Measurements from ENCODE around the gene NRXN3.
"Not testable (repeated sequence)": the region's sequence is repeated elsewhere in the genome, so short reads cannot be mapped to it uniquely, and the experiment has no call there.

NRXN3 gene

GRCh38 chr14:78970677-78971076 is 800.5 kb downstream of the NRXN3 start:
- DNase-seq: no peak

DNA sequence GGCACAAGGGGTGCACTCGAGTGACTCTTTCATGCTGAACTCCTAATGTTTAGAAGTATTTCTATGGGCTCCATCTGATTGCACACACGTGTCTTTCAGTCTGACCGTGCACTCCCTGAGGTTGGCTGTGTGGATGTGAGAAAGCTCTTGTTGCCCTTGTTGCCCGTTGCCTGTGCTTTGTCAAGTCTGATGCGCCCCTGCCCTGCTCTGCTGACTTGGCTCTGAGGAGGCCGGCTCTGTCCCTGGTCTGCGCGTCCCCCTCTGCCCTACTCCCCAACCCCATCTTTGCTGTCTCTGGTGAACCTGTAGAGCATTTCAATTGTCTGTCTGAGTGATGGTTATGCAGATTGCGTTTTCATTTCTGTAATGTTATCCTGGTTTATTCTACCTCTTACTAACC is 802.3 kb downstream of the NRXN3 start:
- no peak for DNase-seq

DNA sequence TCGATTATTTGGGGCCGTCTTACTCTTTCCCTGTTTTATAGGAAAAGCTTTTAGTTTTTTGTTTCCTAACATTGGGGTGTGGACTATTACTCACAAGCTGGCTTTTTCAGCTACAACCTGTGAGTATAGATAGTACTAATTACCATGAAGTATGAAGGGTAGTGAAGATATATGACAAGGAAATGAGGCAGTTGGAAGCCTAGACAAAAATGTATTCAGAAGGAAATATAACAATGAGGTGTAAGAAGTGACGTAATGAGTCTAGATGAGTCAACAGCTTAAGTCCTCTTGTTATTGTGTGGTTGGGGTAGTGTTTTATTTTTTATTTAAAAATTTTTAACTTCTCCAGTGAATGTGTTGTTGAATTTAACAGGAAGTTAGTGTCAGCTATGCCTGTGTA is 804.5 kb downstream of the NRXN3 start:
- DNase-seq: no peak

DNA sequence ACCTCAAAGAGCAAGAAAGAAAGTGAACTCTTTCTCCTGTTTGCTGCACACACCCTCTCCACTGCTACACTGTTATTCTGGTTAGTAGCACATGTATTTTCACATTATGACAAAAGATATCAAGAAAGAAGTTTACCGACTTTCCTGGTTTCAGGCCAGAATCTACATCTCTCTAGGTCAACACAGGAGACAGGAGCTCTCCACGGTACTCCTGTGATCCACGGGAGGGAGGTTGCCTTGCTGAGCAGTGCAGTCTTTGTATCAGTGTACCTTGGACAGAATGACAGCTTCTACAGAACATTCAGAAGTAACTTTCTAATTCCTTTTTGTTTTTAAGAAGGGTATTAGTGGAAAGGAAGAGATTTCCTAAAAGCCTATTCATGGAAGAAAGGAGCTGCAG is 805.6 kb downstream of the NRXN3 start:
- DNase-seq: no peak

DNA sequence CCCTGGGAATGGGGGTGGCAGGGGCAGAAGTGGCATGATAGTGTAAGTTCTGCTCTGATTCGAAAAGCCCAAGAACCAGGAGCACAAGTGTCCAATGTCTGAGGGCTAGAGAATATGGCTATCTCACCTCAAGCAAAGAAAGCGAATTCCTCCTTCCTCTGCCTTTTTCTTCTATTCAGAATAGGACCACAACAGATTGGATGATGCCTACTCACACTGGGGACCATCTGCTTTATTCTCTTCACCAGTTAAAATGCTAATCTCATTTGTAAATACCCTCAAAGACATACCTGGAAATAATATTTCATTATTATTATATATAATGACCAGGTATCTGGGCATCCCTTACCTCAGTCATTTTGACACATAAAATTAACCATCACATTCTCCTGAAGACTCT is 808.7 kb downstream of the NRXN3 start:
- no peak for DNase-seq

DNA sequence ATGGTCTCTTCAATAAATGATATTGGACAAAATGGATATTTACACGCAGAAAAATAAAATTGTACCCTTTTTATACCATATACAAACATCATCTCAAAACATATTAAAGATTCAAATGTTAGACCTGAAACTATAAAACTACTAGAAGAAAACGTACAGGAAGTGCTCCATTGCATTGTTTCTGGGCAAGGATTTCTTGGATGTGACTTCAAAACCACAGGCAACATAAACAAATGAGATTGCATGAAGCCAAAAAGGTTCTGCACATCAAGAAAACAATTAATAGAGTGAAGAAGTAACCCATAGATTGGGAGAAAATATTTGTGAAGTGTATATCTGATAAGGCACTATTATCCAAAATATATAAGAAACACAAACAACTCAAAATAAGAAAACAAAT is 812.4 kb downstream of the NRXN3 start:
- no peak for DNase-seq

DNA sequence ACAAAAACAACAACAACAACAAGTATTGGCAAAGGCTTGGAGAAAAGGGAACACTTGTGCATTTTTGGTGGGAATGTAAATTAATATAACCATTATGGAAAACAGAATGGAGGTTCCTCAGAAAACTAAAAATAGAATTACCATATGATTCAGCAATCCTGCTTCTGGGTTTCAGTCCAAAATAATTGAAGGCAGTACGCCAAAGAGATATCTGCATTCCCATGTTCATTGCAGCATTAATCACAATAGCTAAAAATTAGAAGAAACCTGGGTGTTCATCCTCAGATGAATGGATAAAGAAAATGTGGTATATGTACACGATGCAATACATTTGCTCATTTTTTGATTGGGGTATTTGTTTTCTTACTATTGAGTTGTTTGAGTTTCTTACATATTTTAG is 813.0 kb downstream of the NRXN3 start:
- no peak for DNase-seq

GRCh38 chr14:78985668-78986381 is 815.7 kb downstream of the NRXN3 start:
- DNase-seq: no peak

DNA sequence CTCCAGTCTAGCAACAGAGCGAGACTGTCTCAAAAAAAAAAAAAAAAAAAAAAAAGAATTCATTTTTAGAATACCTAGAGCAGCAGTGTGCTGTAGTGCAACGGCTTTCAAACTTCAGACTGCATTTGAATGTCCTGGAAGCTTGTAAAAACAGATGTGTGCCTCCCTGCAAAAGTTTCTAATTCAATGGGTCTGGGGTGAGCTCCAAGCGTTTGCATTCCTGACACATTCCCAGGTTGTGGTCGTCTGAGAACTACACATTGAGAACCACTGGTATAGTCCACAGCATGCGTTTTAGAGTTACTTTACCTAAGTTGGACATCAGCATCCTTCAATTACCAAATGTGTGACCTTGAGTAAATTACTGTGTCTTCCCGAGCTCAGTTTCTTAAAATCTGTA is 816.8 kb downstream of the NRXN3 start:
- no peak for DNase-seq

DNA sequence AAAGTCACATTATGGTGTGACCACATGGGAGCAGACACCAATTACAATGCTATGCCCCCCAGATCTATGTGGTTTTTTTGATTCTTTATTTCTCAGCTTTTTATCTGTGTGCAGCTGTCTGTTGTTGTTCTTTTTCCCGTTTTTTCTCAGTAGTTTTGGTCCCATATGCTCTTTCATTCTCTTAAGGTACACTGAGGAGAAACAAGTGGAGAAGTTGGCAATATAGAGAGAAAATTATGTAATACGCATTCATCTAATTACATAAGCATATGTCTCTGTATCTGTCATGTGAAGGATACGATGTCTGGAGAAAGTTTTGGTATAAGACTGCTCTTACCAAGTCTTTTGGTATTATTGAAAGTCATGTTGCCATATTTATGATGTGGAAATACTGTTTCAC is 819.0 kb downstream of the NRXN3 start:
- no peak for DNase-seq

GRCh38 chr14:78992867-78993266 is 822.7 kb downstream of the NRXN3 start:
- no peak for DNase-seq

DNA sequence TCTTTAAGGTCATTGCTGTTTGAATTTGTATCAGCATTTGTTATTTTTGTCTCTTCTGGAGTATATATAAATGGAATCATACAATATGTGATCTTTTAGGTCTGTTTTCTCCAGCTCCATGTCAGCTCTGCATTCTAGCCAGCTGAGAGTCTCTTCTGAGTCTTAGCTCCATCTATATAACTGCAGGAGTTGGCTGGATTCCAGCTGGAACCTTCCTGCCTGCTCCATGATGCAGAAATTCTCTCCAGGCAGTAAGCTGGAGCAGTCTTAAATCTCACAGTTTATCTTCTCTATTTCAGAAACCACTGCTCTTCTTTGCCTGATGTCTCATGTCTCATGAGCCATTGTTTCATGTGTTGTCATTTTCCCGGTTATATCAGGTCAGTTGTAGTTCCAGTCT is 827.6 kb downstream of the NRXN3 start:
- no peak for DNase-seq

DNA sequence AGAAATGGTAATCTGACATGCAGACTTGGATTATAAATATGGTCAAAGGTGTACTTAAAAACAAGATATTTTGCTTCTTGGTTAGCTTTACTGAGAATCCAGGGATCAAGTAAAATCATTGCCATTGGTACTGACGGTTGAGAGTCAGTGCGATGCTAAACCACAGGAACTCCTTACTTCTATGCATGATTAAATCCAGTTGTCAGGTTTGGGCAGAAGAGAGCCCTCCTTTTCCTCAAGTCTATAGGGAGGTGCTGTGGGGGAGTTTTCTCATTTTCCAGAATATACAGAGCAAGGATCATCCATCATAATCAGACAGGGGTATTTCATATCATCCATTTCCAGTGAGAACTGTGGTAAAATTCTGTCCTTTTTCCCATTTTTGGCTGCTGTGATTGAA is 839.1 kb downstream of the NRXN3 start:
- DNase-seq: no peak

DNA sequence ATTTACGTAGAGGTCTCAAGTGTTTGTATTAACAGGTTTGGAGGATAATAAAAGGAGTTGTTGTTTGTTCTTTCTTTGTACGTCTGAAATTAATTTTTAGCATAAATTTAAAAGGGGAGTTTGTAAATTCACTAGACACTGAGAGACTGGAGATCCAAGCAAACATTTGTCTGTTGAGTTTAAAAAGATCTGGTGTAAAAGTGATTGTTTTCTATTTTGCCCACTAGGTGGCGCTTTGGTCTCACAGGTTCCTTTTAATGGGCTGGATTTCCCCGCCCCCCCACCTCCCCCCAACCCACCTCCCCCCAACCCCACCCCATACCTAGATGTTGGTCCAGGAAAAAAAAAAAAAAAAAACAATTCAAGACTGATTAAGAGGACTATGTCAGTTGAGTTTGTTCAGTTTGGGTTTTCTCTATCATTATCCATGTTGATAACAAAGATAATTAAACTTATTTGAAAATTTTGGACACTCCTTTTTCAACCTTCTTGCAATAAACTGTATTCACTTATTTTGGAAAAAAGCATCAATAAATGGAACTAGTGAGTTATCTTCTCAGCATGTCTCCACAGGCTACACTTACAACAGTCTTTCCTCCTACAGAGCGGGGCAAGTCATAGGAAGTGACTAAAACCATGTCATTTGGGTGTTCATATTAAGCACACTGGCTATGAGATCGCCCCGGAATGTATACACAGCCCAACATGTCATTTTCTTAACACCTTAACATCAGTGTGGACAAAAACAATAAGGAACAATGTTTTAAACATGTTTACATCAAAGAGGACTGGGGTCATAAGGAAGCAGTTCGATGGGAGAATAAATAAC is 841.1 kb downstream of the NRXN3 start:
- DNase-seq: no peak

DNA sequence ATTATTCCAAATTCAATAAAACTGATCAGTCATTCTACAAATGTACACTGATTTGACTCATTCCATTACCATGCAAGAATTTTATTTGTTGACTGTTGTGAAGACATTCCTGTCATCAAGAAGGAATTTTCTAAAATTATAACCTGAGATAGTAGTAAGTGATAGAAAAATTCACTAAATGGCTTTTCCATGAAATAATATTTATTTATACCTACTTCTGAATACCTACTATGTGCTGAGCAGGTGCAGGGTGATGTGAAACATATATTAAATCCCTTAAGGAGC is 841.7 kb downstream of the NRXN3 start:
- no peak for DNase-seq

GRCh38 chr14:79016828-79017505 is 846.8 kb downstream of the NRXN3 start:
- no peak for DNase-seq

DNA sequence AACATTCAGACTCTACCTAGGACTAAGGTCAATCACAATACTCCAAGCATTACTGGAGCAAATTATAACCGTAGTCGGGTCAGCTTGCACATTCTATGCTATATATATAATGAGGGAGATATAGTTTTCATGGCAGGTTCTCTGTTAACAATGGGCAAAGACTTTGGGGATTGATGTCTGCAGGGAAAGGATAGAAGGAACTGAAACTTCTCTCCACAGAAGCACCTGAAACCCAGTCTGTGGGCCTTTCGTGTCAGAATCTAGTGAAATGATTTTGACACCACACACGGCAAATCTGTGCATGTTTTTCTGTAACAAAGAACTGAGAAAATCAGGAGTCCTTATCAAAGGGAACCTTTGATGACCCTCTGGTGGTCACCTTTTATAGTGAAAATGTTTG is 847.4 kb downstream of the NRXN3 start:
- no peak for DNase-seq

- no peak for DNase-seq
These were observed 848.7 kb downstream of the NRXN3 start for GRCh38 chr14:79018836-79019235.

GRCh38 chr14:79019898-79020297 is 849.7 kb downstream of the NRXN3 start:
- DNase-seq: not testable (repeated sequence)

GRCh38 chr14:79021766-79022165 is 851.6 kb downstream of the NRXN3 start:
- no peak for DNase-seq

- DNase-seq: no peak
These were observed 857.0 kb downstream of the NRXN3 start for GRCh38 chr14:79027138-79027537.

DNA sequence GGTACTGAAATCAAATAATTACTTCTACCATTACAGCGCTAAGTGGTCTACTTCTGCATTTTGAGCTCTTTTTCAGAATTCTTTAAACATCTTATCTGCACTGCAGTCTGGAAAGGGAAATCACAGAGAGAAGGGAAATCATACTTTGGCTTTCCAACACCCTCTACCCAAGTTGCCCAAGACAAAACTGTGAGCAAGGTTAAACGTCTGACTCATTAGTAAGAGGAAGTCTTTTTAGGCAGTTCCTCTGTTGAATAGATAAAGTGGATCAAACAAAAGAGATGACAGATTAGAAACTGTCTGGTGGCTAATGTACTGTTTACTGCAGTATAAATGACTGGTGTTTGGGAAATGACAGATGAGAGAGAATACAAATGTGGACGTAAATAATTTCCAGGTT is 858.1 kb downstream of the NRXN3 start:
- no peak for DNase-seq

GRCh38 chr14:79036441-79036840 is 866.3 kb downstream of the NRXN3 start:
- no peak for DNase-seq

GRCh38 chr14:79037106-79037505 is 866.9 kb downstream of the NRXN3 start:
- no peak for DNase-seq

All from CD4-positive, alpha-beta T cell treated with Interleukin-15 for 1 hour (primary cell).